ENCODE data around the gene IL20RA. TPM values are rescaled to one million over a fixed set of nuclear protein-coding genes. Genes with fewer than 3 reads are reported as not detected.
A peak's percentile ranks its signal among the peaks of the same experiment; 100 is the strongest.

Gene IL20RA
- total and polyA plus RNA-seq, 3 experiments from 2014 or later: not detected

GRCh38 chr6:137039010-137039409 lies 5.8 kb downstream of the IL20RA start:
- DNase-seq: no peak
- Mint-ChIP-seq H3K9me3 (peaks cover 0 to 4% (median 0%) of the 10 kb centered on the region in 5 donors), H3K27me3 (peaks cover 58 to 85% of the 10 kb centered on the region in 2 donors), H3K4me1 (peaks cover 8 to 16% (median 16%) of the 10 kb centered on the region in 3 donors), H3K36me3 (no peaks in the 10 kb centered on the region), H3K27ac (no peak overlapping the region), H3K4me3 (no peak overlapping the region)
- peaks cover 2% of the 10 kb centered on the region for H3K4me1 ChIP-seq (ENCODE audit: insufficient read depth, low read length)
- H3K9me3 ChIP-seq (ENCODE audit: low read length): no peaks in the 10 kb centered on the region
- POLR2A ChIA-PET: no interaction called here
- no peak overlapping the region for H3K27ac ChIP-seq (ENCODE audit: low read depth, low read length)
- H3K27me3 ChIP-seq (ENCODE audit: insufficient read depth, low read length, poor library complexity, severe bottlenecking): peaks cover 17% of the 10 kb centered on the region
- no peak overlapping the region for H3K4me3 ChIP-seq (ENCODE audit: low read length)
- CTCF ChIA-PET: no interaction called here
- H3K36me3 ChIP-seq (ENCODE audit: insufficient read depth, low read length): no peaks in the 10 kb centered on the region

- Mint-ChIP-seq H3K9me3 (peaks cover 0 to 3% (median 0%) of the 10 kb centered on the region in 5 donors), H3K4me1 (peaks cover 22 to 29% (median 27%) of the 10 kb centered on the region in 3 donors), H3K4me3 (no peak overlapping the region), H3K36me3 (no peaks in the 10 kb centered on the region), H3K27ac (no peak overlapping the region), H3K27me3 (peaks cover 56 to 85% of the 10 kb centered on the region in 2 donors)
- Histone ChIP-seq H3K4me1 (ENCODE audit: insufficient read depth, low read length) (peaks cover 14% of the 10 kb centered on the region), H3K27ac (ENCODE audit: low read depth, low read length) (no peak overlapping the region), H3K4me3 (ENCODE audit: low read length) (no peak overlapping the region), H3K27me3 (ENCODE audit: insufficient read depth, low read length, poor library complexity, severe bottlenecking) (peaks cover 7% of the 10 kb centered on the region), H3K9me3 (ENCODE audit: low read length) (no peaks in the 10 kb centered on the region), H3K36me3 (ENCODE audit: insufficient read depth, low read length) (no peaks in the 10 kb centered on the region)
- ChIA-PET CTCF (interaction anchor here (1.2 kb wide), 1 partner anchor 214 kb away, joined by 4 read pairs; the partner anchor contains the start of gene PEX7), POLR2A (no interaction called here)
- DNase-seq: no peak
Observed at GRCh38 chr6:137036566-137037300, 8.0 kb downstream of the IL20RA start.

GRCh38 chr6:137033828-137034227 lies 10.9 kb downstream of the IL20RA start:
- peaks cover 14% of the 10 kb centered on the region for H3K4me1 ChIP-seq (ENCODE audit: insufficient read depth, low read length)
- Mint-ChIP-seq H3K9me3 (peaks cover 0 to 3% (median 2%) of the 10 kb centered on the region in 5 donors), H3K4me1 (peaks cover 21 to 29% (median 27%) of the 10 kb centered on the region in 3 donors), H3K27me3 (peaks cover 57 to 83% of the 10 kb centered on the region in 2 donors), H3K4me3 (peak overlapping the region; percentile 26 to 69 (median 58)), H3K27ac (peak overlapping the region in 5 of 8 donors; percentile 24 to 77 (median 65)), H3K36me3 (no peaks in the 10 kb centered on the region)
- no peak overlapping the region for H3K27ac ChIP-seq (ENCODE audit: low read depth, low read length)
- no peaks in the 10 kb centered on the region for H3K9me3 ChIP-seq (ENCODE audit: low read length)
- H3K27me3 ChIP-seq (ENCODE audit: insufficient read depth, low read length, poor library complexity, severe bottlenecking): peaks cover 10% of the 10 kb centered on the region
- no peak overlapping the region for H3K4me3 ChIP-seq (ENCODE audit: low read length)
- POLR2A ChIA-PET: no interaction called here
- DNase-seq: peak; percentile 32 to 82 (median 53)
- CTCF ChIA-PET: interaction anchor here (1.4 kb wide), 1 partner anchor 10 kb away, joined by 3 read pairs; no protein-coding TSS in a partner anchor
- no peaks in the 10 kb centered on the region for H3K36me3 ChIP-seq (ENCODE audit: insufficient read depth, low read length)

- ChIA-PET CTCF (interaction anchor here (0.5 kb wide), 1 partner anchor 27 kb away, joined by 3 read pairs; no protein-coding TSS in a partner anchor), POLR2A (no interaction called here)
- H3K4me3 Mint-ChIP-seq: no peak overlapping the region
- H3K36me3 Mint-ChIP-seq: no peaks in the 10 kb centered on the region
- peaks cover 27 to 32% (median 30%) of the 10 kb centered on the region in 3 donors for H3K4me1 Mint-ChIP-seq
- H3K27ac Mint-ChIP-seq: no peak overlapping the region
- Histone ChIP-seq H3K36me3 (ENCODE audit: insufficient read depth, low read length) (no peaks in the 10 kb centered on the region), H3K27ac (ENCODE audit: low read depth, low read length) (no peak overlapping the region), H3K4me3 (ENCODE audit: low read length) (no peak overlapping the region), H3K27me3 (ENCODE audit: insufficient read depth, low read length, poor library complexity, severe bottlenecking) (peaks cover 13% of the 10 kb centered on the region), H3K4me1 (ENCODE audit: insufficient read depth, low read length) (peaks cover 14% of the 10 kb centered on the region), H3K9me3 (ENCODE audit: low read length) (no peaks in the 10 kb centered on the region)
- no peak for DNase-seq
- H3K9me3 Mint-ChIP-seq: peaks cover 0 to 3% (median 2%) of the 10 kb centered on the region in 5 donors
- H3K27me3 Mint-ChIP-seq: peaks cover 57 to 86% of the 10 kb centered on the region in 2 donors
Observed at GRCh38 chr6:137031122-137031521, 13.6 kb downstream of the IL20RA start.

GRCh38 chr6:137028912-137029311 lies 15.9 kb downstream of the IL20RA start:
- H3K4me3 Mint-ChIP-seq: no peak overlapping the region
- ChIA-PET POLR2A (no interaction called here), CTCF (interaction anchor here (1.0 kb wide), 1 partner anchor 11 kb away, joined by 3 read pairs; no protein-coding TSS in a partner anchor)
- no peak overlapping the region for H3K27ac Mint-ChIP-seq
- H3K4me3 ChIP-seq (ENCODE audit: low read length): no peak overlapping the region
- DNase-seq: no peak
- H3K9me3 ChIP-seq (ENCODE audit: low read length): no peaks in the 10 kb centered on the region
- no peaks in the 10 kb centered on the region for H3K36me3 Mint-ChIP-seq
- peaks cover 11% of the 10 kb centered on the region for H3K4me1 ChIP-seq (ENCODE audit: insufficient read depth, low read length)
- peaks cover 0 to 3% (median 2%) of the 10 kb centered on the region in 5 donors for H3K9me3 Mint-ChIP-seq
- no peaks in the 10 kb centered on the region for H3K36me3 ChIP-seq (ENCODE audit: insufficient read depth, low read length)
- peaks cover 60 to 86% of the 10 kb centered on the region in 2 donors for H3K27me3 Mint-ChIP-seq
- H3K4me1 Mint-ChIP-seq: peaks cover 31 to 46% (median 36%) of the 10 kb centered on the region in 3 donors
- peaks cover 13% of the 10 kb centered on the region for H3K27me3 ChIP-seq (ENCODE audit: insufficient read depth, low read length, poor library complexity, severe bottlenecking)
- H3K27ac ChIP-seq (ENCODE audit: low read depth, low read length): no peak overlapping the region

- peaks cover 6% of the 10 kb centered on the region for H3K27me3 ChIP-seq (ENCODE audit: insufficient read depth, low read length, poor library complexity, severe bottlenecking)
- H3K27ac Mint-ChIP-seq: peak overlapping the region in 1 of 8 donors; percentile 41
- DNase-seq: no peak
Observed at GRCh38 chr6:137025786-137026730, 18.7 kb downstream of the IL20RA start.

GRCh38 chr6:137024237-137024990 lies 20.4 kb downstream of the IL20RA start:
- ChIA-PET CTCF (no interaction called here), POLR2A (no interaction called here)
- Mint-ChIP-seq H3K9me3 (peaks cover 0 to 8% (median 0%) of the 10 kb centered on the region in 5 donors), H3K27ac (no peak overlapping the region), H3K4me3 (no peak overlapping the region), H3K4me1 (peaks cover 15 to 28% (median 20%) of the 10 kb centered on the region in 3 donors), H3K27me3 (peaks cover 50 to 82% of the 10 kb centered on the region in 2 donors), H3K36me3 (peaks cover 0 to 10% (median 0%) of the 10 kb centered on the region in 3 donors)
- Histone ChIP-seq H3K27me3 (ENCODE audit: insufficient read depth, low read length, poor library complexity, severe bottlenecking) (peaks cover 11% of the 10 kb centered on the region), H3K27ac (ENCODE audit: low read depth, low read length) (no peak overlapping the region), H3K36me3 (ENCODE audit: insufficient read depth, low read length) (no peaks in the 10 kb centered on the region), H3K4me3 (ENCODE audit: low read length) (no peak overlapping the region), H3K9me3 (ENCODE audit: low read length) (no peaks in the 10 kb centered on the region), H3K4me1 (ENCODE audit: insufficient read depth, low read length) (no peaks in the 10 kb centered on the region)
- no peak for DNase-seq

More at GRCh38 chr6:137025786-137026730, 18.7 kb downstream of the IL20RA start:
- H3K4me1 ChIP-seq (ENCODE audit: insufficient read depth, low read length): no peaks in the 10 kb centered on the region
- no peak overlapping the region for H3K27ac ChIP-seq (ENCODE audit: low read depth, low read length)
- H3K4me3 ChIP-seq (ENCODE audit: low read length): no peak overlapping the region
- H3K27me3 Mint-ChIP-seq: peaks cover 47 to 82% of the 10 kb centered on the region in 2 donors
- ChIA-PET POLR2A (no interaction called here), CTCF (no interaction called here)
- H3K4me1 Mint-ChIP-seq: peaks cover 15 to 28% (median 20%) of the 10 kb centered on the region in 3 donors
- H3K9me3 ChIP-seq (ENCODE audit: low read length): no peaks in the 10 kb centered on the region
- H3K9me3 Mint-ChIP-seq: peaks cover 0 to 3% (median 0%) of the 10 kb centered on the region in 5 donors
- peak overlapping the region in 2 of 7 donors; percentile 14 to 23 for H3K4me3 Mint-ChIP-seq
- no peaks in the 10 kb centered on the region for H3K36me3 ChIP-seq (ENCODE audit: insufficient read depth, low read length)
- H3K36me3 Mint-ChIP-seq: no peaks in the 10 kb centered on the region
